ENCODE measurements around the gene SLC9A9. TPM values are rescaled to one million over a fixed set of nuclear protein-coding genes. Genes with fewer than 3 reads are reported as not detected.

SLC9A9 gene
- 1.5 and 2.4 TPM in 2 replicates for total RNA-seq (2022)
- Bru-seq, nascent RNA = percentile 21 among the genes with signal in this experiment
- percentile 14 among the genes with signal in this experiment for BruChase-seq, experiment 1, labeled RNA remaining after a 6-hour chase
- BruChase-seq, experiment 2, labeled RNA remaining after a 2-hour chase = percentile 11 among the genes with signal in this experiment
- long read RNA-seq = 0 reads

- no peaks in the 10 kb centered on the region for H3K36me3 Mint-ChIP-seq (ENCODE audit: insufficient read depth, unreplicated experiment)
- DNase-seq = no peak
- CTCF ChIA-PET = no interaction called here
These were observed at the start of gene SLC9A9 for GRCh38 chr3:143847787-143848631. Gene SLC9A9 (minus strand): TSS chr3:143848468. CDS start chr3:143848322, 146 bp downstream.

DNA sequence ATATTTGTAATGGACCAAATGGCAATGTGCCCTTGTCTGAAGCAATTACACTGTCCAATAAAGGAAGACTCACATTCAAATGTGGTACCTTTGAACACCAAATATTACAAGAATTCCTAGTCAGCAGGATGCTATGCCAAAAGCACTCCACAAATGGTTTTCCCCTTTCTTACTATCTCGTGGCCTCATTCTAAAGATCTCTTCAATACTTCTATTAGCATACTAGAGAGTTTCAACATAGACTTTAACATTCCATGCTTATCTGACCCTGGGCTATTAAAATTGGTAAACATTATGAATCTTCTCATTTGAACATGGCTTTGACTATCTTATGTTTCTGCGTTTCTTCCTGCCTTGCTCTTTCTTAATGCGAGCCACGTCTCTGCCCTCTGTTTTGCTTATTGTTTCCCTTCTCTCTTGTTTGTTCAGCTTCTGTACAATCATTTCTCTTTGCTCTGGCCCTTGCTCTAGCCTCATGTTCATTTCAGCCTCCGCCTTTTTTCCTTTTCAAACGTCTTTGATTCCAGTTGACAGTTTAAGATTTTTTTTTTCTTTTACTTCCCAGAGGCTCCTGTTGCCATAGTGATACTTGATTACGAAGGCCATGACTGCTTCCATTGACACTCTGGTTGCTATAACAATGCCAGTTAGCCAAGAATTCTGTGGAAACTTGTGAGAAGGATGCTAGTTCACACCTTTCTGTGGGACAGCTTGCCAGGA lies 49.5 kb upstream of the SLC9A9 start:
- H3K27ac Mint-ChIP-seq (ENCODE audit: unreplicated experiment) = peak overlapping the region; percentile 1
- peaks cover 9% of the 10 kb centered on the region for H3K4me1 Mint-ChIP-seq (ENCODE audit: low read depth, unreplicated experiment)
- no peak for TF ChIP-seq CTCF (IDR thresholded peaks at IDR 0.05; ENCODE audit: unreplicated experiment)
- BruUV-seq (replicated peaks) = no TSS peak
- no peak overlapping the region for H3K4me3 Mint-ChIP-seq (ENCODE audit: low read depth, unreplicated experiment)
- intact Hi-C loops (cut with micrococcal nuclease; ENCODE audit: unreplicated experiment) = loop anchor here (2.0 to 5.0 kb wide), 3 partner anchors 75 to 1870 kb away; partner anchors contain the start of gene DIPK2A
- no peak for DNase-seq
- no peaks in the 10 kb centered on the region for H3K36me3 Mint-ChIP-seq (ENCODE audit: insufficient read depth, unreplicated experiment)
- H3K27me3 Mint-ChIP-seq (ENCODE audit: unreplicated experiment) = no peaks in the 10 kb centered on the region
- CTCF ChIA-PET = no interaction called here
- no peaks in the 10 kb centered on the region for H3K9me3 Mint-ChIP-seq (ENCODE audit: low read depth, unreplicated experiment)

More at GRCh38 chr3:143847787-143848631, at the start of gene SLC9A9:
- Mint-ChIP-seq H3K9me3 (ENCODE audit: low read depth, unreplicated experiment) (no peaks in the 10 kb centered on the region), H3K4me3 (ENCODE audit: low read depth, unreplicated experiment) (peak within 1 kb of the TSS; percentile 71), H3K27me3 (ENCODE audit: unreplicated experiment) (no peaks in the 10 kb centered on the region), H3K4me1 (ENCODE audit: low read depth, unreplicated experiment) (peaks cover 9% of the 10 kb centered on the region), H3K27ac (ENCODE audit: unreplicated experiment) (no peak within 1 kb of the TSS)
- no TSS peak for BruUV-seq (replicated peaks)
- TF ChIP-seq CTCF (IDR thresholded peaks at IDR 0.05; ENCODE audit: unreplicated experiment) = no peak
- intact Hi-C loops (cut with micrococcal nuclease; ENCODE audit: unreplicated experiment) = no loop called here

DNA sequence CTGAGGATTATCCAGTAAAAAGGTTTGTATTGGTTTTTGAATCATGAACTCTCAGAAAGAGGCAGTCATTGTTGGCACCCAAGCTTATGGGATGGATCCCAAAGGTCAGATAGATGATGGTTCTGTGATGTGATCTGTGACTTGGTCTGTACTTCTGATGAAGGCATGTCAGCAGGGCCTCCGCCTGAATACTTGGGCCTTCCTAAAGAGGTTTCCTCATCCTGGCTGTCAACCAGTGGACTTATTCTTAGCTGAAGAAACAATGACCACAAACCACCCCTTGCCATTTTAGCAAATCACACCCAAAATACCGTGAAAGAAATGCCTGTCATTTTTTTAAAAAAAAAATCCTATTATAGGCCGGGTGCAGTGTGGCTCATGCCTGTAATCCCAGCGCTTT lies 48.2 kb upstream of the SLC9A9 start:
- Mint-ChIP-seq H3K9me3 (ENCODE audit: low read depth, unreplicated experiment) (no peaks in the 10 kb centered on the region), H3K4me3 (ENCODE audit: low read depth, unreplicated experiment) (no peak overlapping the region), H3K4me1 (ENCODE audit: low read depth, unreplicated experiment) (peaks cover 9% of the 10 kb centered on the region), H3K27ac (ENCODE audit: unreplicated experiment) (no peak overlapping the region), H3K27me3 (ENCODE audit: unreplicated experiment) (no peaks in the 10 kb centered on the region), H3K36me3 (ENCODE audit: insufficient read depth, unreplicated experiment) (no peaks in the 10 kb centered on the region)
- TF ChIP-seq CTCF (IDR thresholded peaks at IDR 0.05; ENCODE audit: unreplicated experiment) = no peak
- intact Hi-C loops (cut with micrococcal nuclease; ENCODE audit: unreplicated experiment) = loop anchor here (1.0 to 5.0 kb wide), 4 partner anchors 55 to 1871 kb away; partner anchors contain the start of gene DIPK2A
- no peak for DNase-seq
- CTCF ChIA-PET = no interaction called here
- BruUV-seq (replicated peaks) = no TSS peak

DNA sequence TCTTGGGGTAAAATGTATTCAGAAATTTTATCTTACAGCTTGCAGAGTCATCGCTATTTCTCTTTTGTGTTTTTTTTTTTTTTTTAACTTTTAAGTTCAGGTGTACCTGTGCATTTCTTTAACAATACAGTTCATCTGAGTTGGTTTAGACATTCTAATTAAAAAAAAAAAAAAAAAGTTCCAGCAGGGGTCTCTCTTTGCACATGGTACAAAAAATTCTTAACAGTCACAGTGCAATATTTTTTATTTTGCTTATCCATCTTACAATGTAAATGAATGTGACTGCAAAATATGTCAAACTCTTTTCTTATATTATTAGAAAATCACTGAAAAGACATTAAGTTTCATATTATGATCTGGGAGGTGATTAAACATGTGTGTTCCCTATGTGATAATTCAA lies 47.5 kb upstream of the SLC9A9 start:
- peak; percentile 36 for TF ChIP-seq CTCF (IDR thresholded peaks at IDR 0.05; ENCODE audit: unreplicated experiment)
- no peak overlapping the region for H3K27ac Mint-ChIP-seq (ENCODE audit: unreplicated experiment)
- H3K9me3 Mint-ChIP-seq (ENCODE audit: low read depth, unreplicated experiment) = no peaks in the 10 kb centered on the region
- H3K27me3 Mint-ChIP-seq (ENCODE audit: unreplicated experiment) = no peaks in the 10 kb centered on the region
- CTCF ChIA-PET = interaction anchor here (0.7 kb wide), 3 partner anchors 138 to 880 kb away, joined by 3 to 11 read pairs (median 4); no protein-coding TSS in a partner anchor
- BruUV-seq (replicated peaks) = no TSS peak
- no peak overlapping the region for H3K4me3 Mint-ChIP-seq (ENCODE audit: low read depth, unreplicated experiment)
- DNase-seq = no peak
- intact Hi-C loops (cut with micrococcal nuclease; ENCODE audit: unreplicated experiment) = loop anchor here (1.0 to 5.0 kb wide), 4 partner anchors 55 to 1871 kb away; partner anchors contain the start of gene DIPK2A
- no peaks in the 10 kb centered on the region for H3K36me3 Mint-ChIP-seq (ENCODE audit: insufficient read depth, unreplicated experiment)
- peaks cover 9% of the 10 kb centered on the region for H3K4me1 Mint-ChIP-seq (ENCODE audit: low read depth, unreplicated experiment)

Data from Calu3 (cell line).